HepG2 (cell line): ENCODE measurements around the gene CCNB1. TPM values are rescaled to one million over a fixed set of nuclear protein-coding genes. Genes with fewer than 3 reads are reported as not detected.
A peak's percentile ranks its signal among the peaks of the same experiment; 100 is the strongest.
"Not testable (repeated sequence)": the region's sequence is repeated elsewhere in the genome, so short reads cannot be mapped to it uniquely, and the experiment has no call there.

Source experiments
- ATAC-seq: fragments of 200-7000 bp; cut with Tn5 transposase; 3 replicates; pipeline ENCODE4 v1.9.1; 2020; ENCODE audit warnings: mild to moderate bottlenecking, moderate library complexity
- BruUV-seq: library from RNA; stranded (reverse); fragments of 400-500 nt; replicated peaks from 2 replicates; lab custom pipeline; 2021; lab: Mats Ljungman, UMichigan
- CTCF ChIA-PET: fragments of 300-600 bp; formaldehyde crosslinking; extraction: SDS; loops from one replicate; lab custom pipeline; 2021; ENCODE audit warnings: low total read pairs, inconsistent platforms, low intra/inter-chr PET ratio; lab: Yijun Ruan, JAX
- POLR2A ChIA-PET: fragments of 350-600 bp; sonication (Branson Sonifier 250); formaldehyde crosslinking; loops from one replicate; lab custom pipeline; 2020; ENCODE audit warnings: antibody characterized with exemption, inconsistent platforms; lab: Yijun Ruan, JAX
- DNase-seq: peaks from one replicate; pipeline ENCODE4 v3.0.0-alpha.2; 2015; ENCODE audit warnings: low spot score
- FAIRE-seq: peaks from 3 replicates; lab custom pipeline; 2011; peaks lifted over from hg19 to GRCh38; lab: Jason Lieb, UNC
- H2AFZ ChIP-seq: one replicate; pipeline ENCODE4 v1.6.1; 2011; ENCODE audit warnings: low read length, inconsistent platforms
- H3K27ac ChIP-seq: fragments of 300-600 bp; 3 replicates; pipeline ENCODE4 v1.8.0; 2011; ENCODE audit warnings: mixed run types, mild to moderate bottlenecking, mixed read lengths, low read length, inconsistent platforms; ENCODE audit not compliant: insufficient read depth; ENCODE audit errors: extremely low read length
- H3K27me3 ChIP-seq, 2 experiments: fragments of 200-600 bp in 1 of 2; 2 replicates in 1 of 2; 3 replicates in 1 of 2; pipeline versions ENCODE4 v1.6.0 to v1.8.0; 2011; ENCODE audit warnings: low read length in 2 of 2, mild to moderate bottlenecking in 2 of 2, moderate library complexity in 2 of 2, inconsistent platforms in 1 of 2; ENCODE audit not compliant: insufficient read depth in 2 of 2, control insufficient read depth in 1 of 2
- H3K36me3 ChIP-seq, 2 experiments: fragments of 200-600 bp in 1 of 2; replicated peaks in 1 of 2; 2 replicates in 1 of 2; 3 replicates in 1 of 2; pipeline versions ENCODE4 v1.5.1 to v1.8.0; 2011; ENCODE audit warnings: low read length in 2 of 2, inconsistent platforms in 1 of 2; ENCODE audit not compliant: insufficient read depth in 2 of 2, control insufficient read depth in 1 of 2
- H3K4me1 ChIP-seq: 2 replicates; pipeline ENCODE4 v1.5.1; 2012; ENCODE audit warnings: low read length, inconsistent platforms; ENCODE audit not compliant: insufficient read depth
- H3K4me2 ChIP-seq: 2 replicates; pipeline ENCODE4 v1.6.0; 2011; ENCODE audit warnings: low read depth, low read length, inconsistent platforms
- H3K4me3 ChIP-seq, 3 experiments: fragments of 200-600 bp in 1 of 3; sonication (generic), shearing (Covaris generic) in 1 of 3; replicated peaks in 1 of 3; 2 replicates each; pipeline ENCODE4 v1.5.1; 2011 to 2016; ENCODE audit warnings: low read length in 3 of 3, inconsistent platforms in 2 of 3, low read depth in 2 of 3, mild to moderate bottlenecking in 2 of 3, control low read depth in 1 of 3, mixed read lengths in 1 of 3; ENCODE audit not compliant: insufficient read depth in 1 of 3
- H3K79me2 ChIP-seq: one replicate; pipeline ENCODE4 v1.6.1; 2011; ENCODE audit warnings: low read length, inconsistent platforms; ENCODE audit not compliant: insufficient read depth
- H3K9ac ChIP-seq: 2 replicates; pipeline ENCODE4 v1.6.0; 2011; ENCODE audit warnings: mild to moderate bottlenecking, low read depth, low read length, inconsistent platforms; ENCODE audit not compliant: insufficient read depth
- H3K9me3 ChIP-seq: 2 replicates; pipeline ENCODE4 v1.5.1; 2012; ENCODE audit warnings: mild to moderate bottlenecking, low read length
- H4K20me1 ChIP-seq: 2 replicates; pipeline ENCODE4 v1.6.0; 2011; ENCODE audit warnings: inconsistent platforms, mild to moderate bottlenecking, low read length, moderate library complexity; ENCODE audit not compliant: insufficient read depth
- ARID5B ChIP-seq: IDR thresholded peaks from 2 replicates; pipeline ENCODE4 v1.4.0; 2020; ENCODE audit warnings: mild to moderate bottlenecking, missing genetic modification reagents
- BCL6 ChIP-seq: IDR thresholded peaks from 2 replicates; pipeline ENCODE4 v1.6.1; 2016; ENCODE audit warnings: missing genetic modification reagents, missing compliant biosample characterization
- FOXA3 ChIP-seq: IDR thresholded peaks from 2 replicates; pipeline ENCODE4 v1.6.1; 2016; ENCODE audit warnings: missing genetic modification reagents, missing compliant biosample characterization
- FOXK1 ChIP-seq: sonication (generic); formaldehyde crosslinking; IDR thresholded peaks from 2 replicates; pipeline ENCODE4 v1.4.0; 2020; ENCODE audit warnings: low read depth, missing genetic modification reagents, borderline replicate concordance
- FOXP4 ChIP-seq: sonication (generic); formaldehyde crosslinking; IDR thresholded peaks from 2 replicates; pipeline ENCODE4 v1.4.0; 2020; ENCODE audit warnings: missing genetic modification reagents
- GABPA ChIP-seq, 2 experiments: IDR thresholded peaks; 2 replicates each; pipeline ENCODE4 v1.6.1; 2011 to 2016; ENCODE audit warnings: low read depth in 2 of 2, low read length in 1 of 2, missing biosample characterization in 1 of 2, missing genetic modification characterization in 1 of 2
- MLX ChIP-seq: IDR thresholded peaks from 2 replicates; pipeline ENCODE4 v1.6.1; 2016
- PAXIP1 ChIP-seq: sonication (generic); formaldehyde crosslinking; conservative IDR thresholded peaks from 2 replicates; pipeline ENCODE4 v1.4.0; 2020; ENCODE audit warnings: mild to moderate bottlenecking, missing genetic modification reagents, moderate library complexity
- SALL1 ChIP-seq: sonication (generic); formaldehyde crosslinking; IDR thresholded peaks from 2 replicates; pipeline ENCODE4 v1.8.0; 2022; ENCODE audit warnings: mild to moderate bottlenecking, missing genetic modification reagents
- SAP130 ChIP-seq: IDR thresholded peaks from 2 replicates; pipeline ENCODE4 v1.6.1; 2016; ENCODE audit warnings: low read depth
- SOX13 ChIP-seq, 3 experiments: fragments of 450-650 bp in 1 of 3; sonication (generic) in 1 of 3; formaldehyde crosslinking in 1 of 3; IDR thresholded peaks in 2 of 3; conservative IDR thresholded peaks in 1 of 3; 2 replicates each; pipeline versions ENCODE4 v1.5.0 to v1.6.1; 2016 to 2020; ENCODE audit warnings: antibody characterized with exemption in 1 of 3, mild to moderate bottlenecking in 1 of 3, missing compliant biosample characterization in 1 of 3, missing genetic modification reagents in 1 of 3, moderate library complexity in 1 of 3
- ZFY ChIP-seq: sonication (generic); formaldehyde crosslinking; IDR thresholded peaks from 2 replicates; pipeline ENCODE4 v1.4.0; 2020; ENCODE audit warnings: missing genetic modification reagents
- WGBS: methylation state at CpG from one replicate; pipeline ENCODE4 v1.1.6; 2017; ENCODE audit warnings: low lambda C conversion rate; 5-methylcytosine and 5-hydroxymethylcytosine counted together
- in situ Hi-C: cut with HindIII; loops from 2 replicates; pipeline ENCODE4 v1.10.0; 2017; ENCODE audit warnings: low pct_unique_long_range_greater_than_20kb; ENCODE audit not compliant: extremely low pct_ligation_motif_present
- intact Hi-C: fragments of 100-400 bp; cut with micrococcal nuclease; formaldehyde crosslinking; loops from one replicate; pipeline ENCODE4 v1.10.0; 2022; ENCODE audit not compliant: unreplicated experiment
- polyA plus RNA-seq, 8 experiments: library from polyadenylated mRNA; depleted of rRNA in 3 of 8; stranded (reverse) in 7 of 8; unstranded in 1 of 8; fragments of >200 nt; fragmentation: Illumina TruSeq in 4 of 8; extraction: Trizol in 4 of 8; gene quantifications; 2 replicates each; pipeline versions ENCODE4 v1.2.1 to v1.2.3, GENCODE V29; 2011 to 2016; ENCODE audit warnings: low read depth in 4 of 8, missing spikeins in 1 of 8, mixed read lengths in 1 of 8; ENCODE audit not compliant: insufficient read depth in 1 of 8
- total RNA-seq, 5 experiments: library from RNA; depleted of rRNA; stranded (reverse); fragments of >200 nt; fragmentation: Illumina TruSeq; extraction: Trizol; gene quantifications; 2 replicates each; pipeline ENCODE4 v1.2.3, GENCODE V29; 2016; ENCODE audit warnings: low read depth in 1 of 5

CCNB1 gene
- total and polyA plus RNA-seq, 2 of the 13 experiments (the other 11 are each of a cell fraction or from before 2014, with no cell fraction given) = 82.3 to 316 TPM

GRCh38 chr5:69220833-69221232 lies 53.9 kb downstream of the CCNB1 start:
- ATAC-seq; in situ Hi-C loops; DNase-seq; BruUV-seq; H3K9me3 ChIP-seq; H2AFZ ChIP-seq; intact Hi-C loops; H3K27me3 ChIP-seq; H3K4me3 ChIP-seq; POLR2A ChIA-PET; H3K36me3 ChIP-seq; CTCF ChIA-PET; H4K20me1 ChIP-seq; FAIRE-seq; H3K9ac ChIP-seq; TF ChIP-seq GABPA (IDR thresholded peaks at IDR 0.05; ENCODE audit: low read depth, low read length); SOX13 (IDR thresholded peaks at IDR 0.05): not testable (repeated sequence)
- Histone ChIP-seq H3K4me2 (peak overlapping the region; percentile 0; the same call in 1 of the 2 replicates), H3K4me1 (peaks cover 76% of the 10 kb centered on the region), H3K79me2 (peaks cover 30% of the 10 kb centered on the region), H3K27ac (peak overlapping the region; percentile 63)
- WGBS = under 1% methylated on average over 9 of the region's 9 CpGs
- peak; percentile 86 for TF ChIP-seq BCL6 (CRISPR knock-in tag)
- TF ChIP-seq SALL1 (CRISPR knock-in tag) = peak; percentile 14; the same call in 1 of the 2 replicates
- 0 out of 2 replicates have a peak, but pooled peaks have one; percentile 14 for TF ChIP-seq PAXIP1 (CRISPR knock-in tag)
- peak; percentile 22; the same call in 1 of the 2 replicates for TF ChIP-seq GABPA (CRISPR knock-in tag; IDR thresholded peaks at IDR 0.05; ENCODE audit: low read depth)
- 0 out of 2 replicates have a peak, but pooled peaks have one; percentile 17 for TF ChIP-seq FOXP4 (CRISPR knock-in tag)
- 0 out of 2 replicates have a peak, but pooled peaks have one; percentile 43 for TF ChIP-seq FOXK1 (CRISPR knock-in tag)
- TF ChIP-seq ZFY = 0 out of 2 replicates have a peak, but pooled peaks have one; percentile 18
- 0 out of 2 replicates have a peak, but pooled peaks have one; percentile 50 for TF ChIP-seq MLX (CRISPR knock-in tag)
- peak; percentile 31; the same call in 1 of the 2 replicates for TF ChIP-seq FOXA3 (CRISPR knock-in tag)
- TF ChIP-seq SOX13 (CRISPR knock-in tag; conservative IDR thresholded peaks at IDR 0.05 in 1 of 2, IDR thresholded peaks at IDR 0.05 in 1 of 2) = peak in 1 of 2 experiments; percentile 15; a peak in 1 of 4 replicates
- peak; percentile 17; the same call in 1 of the 2 replicates for TF ChIP-seq SAP130 (CRISPR knock-in tag)
- peak; percentile 68; the same call in 1 of the 2 replicates for TF ChIP-seq ARID5B
